Hair follicular keratinocyte (primary cell): ENCODE measurements around the gene NKAP. TPM values are rescaled to one million over a fixed set of nuclear protein-coding genes. Genes with fewer than 3 reads are reported as not detected.

Experiments
- total RNA-seq: library from RNA; depleted of rRNA; stranded (reverse); fragments of >200 nt; gene quantifications from 2 replicates; pipeline ENCODE4 v1.2.3, GENCODE V29; 2015

Gene NKAP
- 2.7 and 4.1 TPM in 2 replicates for total RNA-seq

DNA sequence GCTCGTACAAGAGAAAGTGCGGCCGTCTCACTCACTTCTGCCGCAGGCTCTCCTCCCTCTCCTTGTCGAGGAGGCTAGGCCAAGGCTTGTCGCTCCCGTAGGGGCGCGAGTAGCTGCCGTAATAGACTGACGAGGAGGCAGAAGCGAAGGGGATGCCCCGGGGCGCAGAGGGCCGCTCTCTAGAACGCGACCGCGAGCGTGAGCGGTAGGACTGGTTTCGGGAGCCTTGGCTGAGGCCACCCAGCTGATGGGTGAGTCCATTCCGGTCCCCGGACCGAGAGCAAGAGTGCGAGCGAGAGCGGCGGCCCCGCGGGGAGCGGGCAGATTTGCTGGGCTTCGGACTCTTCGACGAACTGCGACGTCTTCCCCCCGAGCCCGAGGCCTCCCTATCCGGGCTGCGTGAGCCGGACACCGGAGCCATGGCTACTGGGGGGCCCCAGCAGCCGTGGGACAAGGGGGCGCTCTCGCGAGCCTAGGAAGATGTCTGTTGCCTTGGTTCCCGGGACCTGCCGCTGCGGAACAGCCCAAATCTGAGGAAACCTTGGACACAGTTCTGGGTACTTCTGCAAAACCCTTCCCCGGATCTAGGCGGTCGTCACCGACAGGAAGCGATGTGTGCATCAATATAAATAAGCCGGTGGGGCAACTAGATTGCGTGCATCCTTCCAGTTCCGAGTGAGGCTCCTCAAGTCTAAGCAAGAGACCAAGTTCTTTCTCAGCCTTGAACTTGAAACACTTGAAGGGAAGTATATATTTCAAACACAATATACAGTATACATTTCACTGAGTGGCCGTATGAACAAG is at the start of gene NKAP:
Gene NKAP (minus strand): TSS at position 567 of the 804 bp plus-strand sequence. CDS start 146 bp downstream, at position 421.

DNA sequence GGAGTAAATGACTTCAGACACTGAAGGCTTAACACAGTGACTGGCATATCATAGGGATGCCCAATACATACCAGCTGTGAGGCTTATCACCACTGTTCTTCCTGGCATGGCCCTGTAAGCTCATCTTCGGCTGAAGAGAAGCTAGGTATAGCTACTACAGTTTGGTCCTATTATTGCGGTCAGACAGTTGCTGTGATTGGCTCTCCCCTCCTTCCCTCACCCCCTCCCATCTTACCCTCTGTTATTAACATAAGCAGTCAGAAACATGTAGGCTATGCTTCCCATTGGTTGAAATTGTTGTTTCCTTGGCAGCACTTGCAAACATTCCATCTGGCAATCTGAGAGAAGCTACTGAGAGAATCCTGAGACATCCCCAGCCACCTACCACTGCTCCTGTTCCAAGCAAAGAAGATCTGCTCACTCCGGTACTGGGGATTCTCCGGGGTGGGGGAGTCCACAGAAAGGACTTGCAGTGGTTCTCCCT is 47.7 kb downstream of the NKAP start, which contains the start of gene AKAP14:
Gene AKAP14 (plus strand): TSS at position 51 of the 484 bp plus-strand sequence. CDS start 7,331 bp downstream, outside the sequence.

DNA sequence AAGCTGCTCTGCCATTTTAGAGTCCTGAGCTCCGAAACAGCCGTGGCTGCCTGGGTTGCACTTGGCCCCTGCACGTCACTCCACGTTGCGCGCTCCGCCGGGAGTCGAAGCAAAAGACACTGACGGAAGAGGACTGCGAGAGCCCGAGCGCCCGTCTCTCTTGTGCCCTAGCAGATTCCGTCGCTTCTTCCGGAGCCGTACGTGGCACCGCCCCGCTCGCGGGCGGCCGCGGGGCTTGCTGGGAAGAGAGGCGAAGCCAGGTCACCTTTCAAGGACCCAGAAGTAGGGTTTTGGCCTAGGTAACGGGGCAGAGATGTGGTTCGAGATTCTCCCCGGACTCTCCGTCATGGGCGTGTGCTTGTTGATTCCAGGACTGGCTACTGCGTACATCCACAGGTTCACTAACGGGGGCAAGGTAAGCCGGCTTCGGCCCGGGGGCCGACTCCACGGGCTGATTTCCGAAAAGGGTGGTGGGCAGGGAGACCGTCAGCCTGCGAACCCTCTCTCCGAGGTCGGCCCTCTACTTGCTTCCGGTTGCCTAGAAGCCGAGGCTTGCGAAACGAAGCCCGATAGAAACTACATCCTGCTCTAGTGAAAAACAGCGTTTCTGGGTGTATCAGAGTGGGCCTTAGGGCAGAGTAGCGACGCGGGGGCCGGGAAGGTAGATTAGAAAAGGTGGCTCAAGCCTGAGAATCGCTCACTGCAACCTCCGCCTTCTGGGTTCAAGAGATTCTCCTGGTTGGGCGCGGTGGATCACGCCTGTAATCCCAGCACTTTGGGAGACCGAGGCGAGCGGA is 71.8 kb downstream of the NKAP start, which contains the start of the genes NDUFA1 and RNF113A:
Gene NDUFA1 (plus strand): TSS at position 234 of the 797 bp plus-strand sequence. CDS start 80 bp downstream, at position 314.
Gene RNF113A (minus strand): TSS at position 135 of the 797 bp plus-strand sequence. CDS start 120 bp downstream, at position 15.

Other genes with a start within 250 kb of the NKAP start
- gene SOWAHD, start 185.2 kb downstream of the NKAP start, total RNA-seq, result 0.68 TPM in 1 of 2 replicates, not detected in the other
- 5,686 and 6,700 TPM in 2 replicates for gene RPL39, start 152.1 kb downstream of the NKAP start, total RNA-seq
- 2.7 and 2.9 TPM in 2 replicates for gene UPF3B, start 90.8 kb downstream of the NKAP start, total RNA-seq
- gene RNF113A, start 72.0 kb downstream of the NKAP start, total RNA-seq, result 11.6 and 14.5 TPM in 2 replicates
- 85.8 and 89.1 TPM in 2 replicates for gene NDUFA1, start 71.9 kb downstream of the NKAP start, total RNA-seq
- not detected in 2 replicates for gene AKAP14, start 47.9 kb downstream of the NKAP start, total RNA-seq
- not detected in 2 replicates for gene RHOXF2B, start 133.9 kb upstream of the NKAP start, total RNA-seq
- not detected in 2 replicates for gene RHOXF1, start 172.2 kb upstream of the NKAP start, total RNA-seq
- not detected in 2 replicates for gene RHOXF2, start 214.9 kb upstream of the NKAP start, total RNA-seq